Measurements from ENCODE around the gene TWF2.
"Not testable (repeated sequence)": the region's sequence is repeated elsewhere in the genome, so short reads cannot be mapped to it uniquely, and the experiment has no call there.

The TWF2 gene

DNA sequence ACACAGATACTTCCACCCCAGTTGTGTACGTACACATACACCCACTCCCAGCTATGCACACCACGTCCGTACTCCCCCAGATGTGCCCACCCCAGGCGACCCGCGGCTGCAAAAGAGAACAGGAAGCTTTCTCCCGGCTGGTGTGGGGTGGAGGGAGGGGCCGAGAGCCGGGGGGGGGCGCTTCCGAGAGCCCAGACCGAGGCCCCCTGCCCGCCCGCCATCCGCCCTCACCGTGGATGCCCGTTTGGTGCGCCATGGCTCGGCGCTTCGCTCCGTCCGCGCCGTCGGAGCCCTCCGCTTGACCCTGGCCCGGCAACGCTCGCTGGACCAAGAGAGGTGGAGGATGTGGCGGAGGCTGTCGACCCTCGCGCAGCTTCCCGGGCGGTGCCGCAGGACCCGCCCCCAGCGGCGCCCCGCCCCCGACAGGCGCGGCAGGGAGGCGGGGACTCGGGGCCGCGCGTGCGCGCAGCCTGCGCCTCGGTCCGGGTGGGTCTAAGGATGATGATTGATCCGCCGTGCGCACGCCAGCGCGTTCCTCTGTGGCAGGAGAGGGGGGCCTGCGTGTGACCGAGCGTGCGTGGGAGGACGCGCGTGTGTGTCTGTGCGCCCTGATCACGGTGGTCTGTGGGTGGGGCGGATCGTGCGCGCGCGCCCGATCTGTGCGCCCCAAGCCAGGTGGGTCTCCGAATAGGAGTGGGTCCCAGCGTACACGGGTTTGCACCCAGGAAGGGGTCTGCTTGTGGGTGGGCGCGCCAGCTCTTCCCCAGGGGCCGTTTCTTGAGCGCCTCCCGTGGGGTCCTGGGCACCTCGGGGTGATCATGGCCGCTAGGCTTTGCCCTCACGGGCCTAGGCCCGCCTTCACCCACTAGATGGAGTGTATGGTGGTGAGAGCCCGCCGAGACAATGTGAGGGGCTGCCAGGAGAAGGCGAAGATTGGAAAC is at the start of gene TWF2:
TWF2 (minus strand) TSS at position 398 of the 941 bp plus-strand sequence; CDS start at position 256, 142 bp downstream.
- DNase-seq (ENCODE audit: low spot score): peak; percentile 75

DNA sequence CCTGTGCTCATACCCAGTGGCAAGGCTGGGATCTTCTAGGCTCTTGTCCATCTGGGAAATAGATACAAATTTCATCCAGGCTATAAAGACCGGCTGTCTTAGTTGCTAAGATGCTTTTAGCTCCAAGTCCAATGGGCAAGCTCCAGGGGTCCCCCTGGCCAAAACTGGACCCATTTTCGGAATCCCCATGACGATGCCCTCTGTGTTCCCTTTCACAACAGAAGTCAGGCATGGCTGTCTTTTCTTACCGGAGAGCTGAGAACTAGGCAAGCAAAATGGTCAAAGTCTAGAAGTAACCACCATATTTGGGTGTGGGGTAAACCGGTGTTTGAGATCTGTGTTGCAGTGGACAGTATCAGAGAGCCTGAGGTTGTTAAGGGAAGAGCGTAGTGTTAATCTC is 49.7 kb upstream of the TWF2 start:
- no peak for DNase-seq (ENCODE audit: low spot score)

GRCh38 chr3:52286777-52287110 is 47.8 kb upstream of the TWF2 start:
- no peak for DNase-seq (ENCODE audit: low spot score)

GRCh38 chr3:52284051-52284450 is 45.1 kb upstream of the TWF2 start:
- not testable (repeated sequence) for DNase-seq (ENCODE audit: low spot score)

- DNase-seq (ENCODE audit: low spot score): no peak
These were observed 44.3 kb upstream of the TWF2 start for GRCh38 chr3:52283306-52283705.

GRCh38 chr3:52281981-52282801 is 43.2 kb upstream of the TWF2 start:
- no peak for DNase-seq (ENCODE audit: low spot score)

DNA sequence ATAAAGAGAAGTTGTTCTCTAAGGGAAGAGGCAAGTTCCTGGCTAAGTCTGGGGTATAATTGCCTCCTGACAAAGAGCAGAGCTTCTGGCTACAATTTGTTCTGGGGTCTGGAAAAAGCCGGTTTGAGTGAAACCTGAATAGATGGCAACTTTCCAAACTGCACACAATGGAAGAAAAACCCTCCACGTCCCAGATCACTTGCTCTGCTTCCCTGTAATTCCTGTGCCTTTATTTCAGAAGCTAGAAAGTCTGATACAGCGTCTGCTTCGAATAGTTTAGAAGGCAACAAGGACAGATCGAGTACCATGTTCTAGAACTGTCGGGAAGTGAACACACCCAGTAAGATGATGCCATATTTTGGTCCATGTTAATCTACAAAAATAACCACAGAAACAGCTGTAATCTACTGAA is 41.1 kb upstream of the TWF2 start:
- DNase-seq (ENCODE audit: low spot score): no peak

GRCh38 chr3:52279596-52279995 is 40.6 kb upstream of the TWF2 start:
- DNase-seq (ENCODE audit: low spot score): no peak

DNA sequence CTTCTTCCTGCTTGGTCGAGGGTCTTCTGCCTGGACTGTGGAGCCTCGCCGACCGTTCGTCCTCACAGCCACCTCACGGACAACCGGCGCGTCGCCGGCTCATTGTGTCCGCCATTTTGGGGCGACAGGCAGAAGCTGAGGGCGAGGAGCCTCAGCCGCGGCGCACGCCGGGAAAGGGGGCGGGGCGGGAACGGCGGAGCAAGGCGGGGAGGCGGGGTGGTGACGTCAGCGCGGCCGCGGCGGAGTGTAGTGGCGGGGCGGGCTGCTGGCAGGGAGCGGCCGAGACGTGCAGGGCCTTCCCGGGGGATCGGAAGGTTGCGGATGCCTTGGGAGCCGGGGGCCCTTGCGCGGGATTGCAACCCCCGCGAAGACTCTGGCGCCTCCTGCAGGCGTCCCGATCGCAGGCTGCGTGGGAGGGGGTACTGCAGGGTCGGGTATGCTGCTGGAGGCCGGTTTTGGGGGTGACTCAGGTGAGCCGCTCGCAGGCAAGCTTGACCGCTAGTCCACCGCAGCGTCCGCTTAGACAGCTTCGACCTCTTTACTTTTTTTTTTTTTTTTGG is 39.6 kb upstream of the TWF2 start, which contains the start of gene WDR82:
WDR82 (minus strand) TSS at position 140 of the 560 bp plus-strand sequence. CDS start 288 bp downstream, outside the sequence.
- DNase-seq (ENCODE audit: low spot score): peak; percentile 96

DNA sequence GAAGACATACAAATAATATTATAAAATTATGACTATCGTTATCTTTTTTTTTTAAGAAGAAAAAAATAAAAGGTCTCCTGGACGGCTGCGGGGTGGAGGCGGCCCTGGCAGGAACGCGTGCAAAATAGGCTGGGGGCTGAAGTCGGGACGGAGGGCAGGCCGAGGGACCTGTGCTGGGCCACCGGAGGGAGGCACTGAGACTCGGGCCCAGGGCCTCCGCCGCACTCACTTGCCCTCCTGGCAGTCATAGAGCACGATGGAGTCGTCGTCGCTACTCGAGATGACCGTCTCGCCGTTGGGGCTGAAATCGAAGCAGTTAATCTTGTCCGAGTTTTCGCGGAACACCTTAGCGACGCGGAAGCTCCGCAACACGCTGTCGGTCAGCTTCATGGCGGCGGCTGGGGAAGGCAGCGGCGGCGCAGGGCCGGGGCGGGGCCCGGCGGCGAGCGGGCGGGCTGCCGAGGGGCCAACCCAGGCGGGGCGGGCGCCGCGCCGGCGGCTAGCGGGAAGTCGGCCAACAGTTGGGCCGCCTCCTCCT is 39.1 kb upstream of the TWF2 start:
- peak; percentile 74 for DNase-seq (ENCODE audit: low spot score)

DNA sequence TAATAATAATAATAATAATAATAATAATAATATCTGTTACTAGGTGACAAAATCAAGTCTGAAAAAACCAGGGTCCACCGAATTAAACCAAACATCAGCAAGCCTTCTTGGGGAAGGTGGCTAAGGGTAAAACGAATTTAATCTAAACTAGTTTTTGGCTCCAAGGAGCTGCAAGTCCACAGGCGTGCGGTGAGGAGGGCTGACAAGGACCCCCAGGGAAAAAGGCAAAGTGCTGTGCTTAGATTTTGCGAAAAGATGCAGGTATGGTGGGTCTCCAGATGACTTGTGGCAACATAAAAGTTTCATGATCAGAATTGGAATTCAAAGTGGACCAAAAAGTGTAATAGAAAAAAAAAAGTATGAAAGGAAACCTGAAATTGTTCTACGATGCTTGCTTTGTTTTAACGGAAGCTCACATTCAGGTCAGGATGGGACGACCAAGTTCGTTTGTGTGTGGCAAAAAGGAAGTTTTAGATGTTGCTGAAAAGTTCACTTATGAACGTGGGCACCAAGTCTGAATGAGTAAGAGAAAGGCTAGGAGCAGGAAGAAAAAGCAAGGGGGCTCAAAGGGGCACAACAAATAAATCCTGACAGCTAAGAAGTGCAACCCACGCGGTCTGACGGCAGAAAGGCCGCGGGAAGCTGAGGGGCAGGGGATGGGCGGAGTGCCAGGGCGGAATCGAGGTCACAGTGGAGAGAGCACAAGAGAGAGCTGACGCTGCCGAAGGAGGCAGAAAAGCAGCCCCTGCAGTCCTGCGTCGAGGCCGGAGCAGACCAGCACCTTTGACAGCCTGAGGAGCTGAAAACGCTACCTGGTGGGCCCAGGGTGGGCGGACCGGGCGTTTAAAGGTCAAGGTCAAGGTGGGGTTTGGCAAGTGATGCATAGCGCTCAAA is 38.4 kb upstream of the TWF2 start:
- peak; percentile 62 for DNase-seq (ENCODE audit: low spot score)

DNA sequence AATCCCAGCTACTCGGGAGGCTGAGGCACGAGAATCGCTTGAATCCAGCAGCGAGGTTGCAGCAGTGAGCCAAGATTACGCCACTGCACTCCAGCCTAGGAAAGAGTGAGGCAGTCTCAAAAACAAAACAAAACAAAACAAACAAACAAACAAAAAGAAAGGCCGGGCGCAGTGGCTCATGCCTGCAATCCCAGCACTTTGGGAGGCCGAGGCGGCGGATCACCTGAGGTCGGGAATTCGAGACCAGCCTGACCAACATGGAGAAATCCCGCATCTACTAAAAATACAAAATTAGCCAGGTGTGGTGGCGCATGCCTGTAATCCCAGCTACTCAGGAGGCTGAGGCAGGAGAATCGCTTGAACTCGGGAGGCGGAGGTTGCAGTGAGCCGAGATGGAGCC is 35.8 kb upstream of the TWF2 start:
- not testable (repeated sequence) for DNase-seq (ENCODE audit: low spot score)

DNA sequence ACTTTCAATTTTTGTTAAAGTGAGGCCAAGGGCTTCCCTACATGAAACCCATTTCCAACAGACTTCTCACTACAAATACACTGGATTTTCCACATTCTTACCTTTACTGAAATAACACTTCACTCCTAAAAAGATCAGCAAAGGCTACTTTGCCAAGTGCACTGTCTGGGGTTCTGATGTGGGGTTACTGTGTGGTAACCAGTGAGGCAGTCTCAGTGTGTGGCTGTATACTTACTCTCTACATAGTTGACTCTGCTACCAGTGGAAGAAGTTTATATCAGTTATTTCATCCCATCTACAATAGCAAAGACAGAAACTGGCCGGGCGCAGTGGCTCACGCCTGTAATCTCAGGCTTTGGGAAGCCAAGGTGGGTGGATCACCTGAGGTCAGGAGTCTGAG is 33.9 kb upstream of the TWF2 start:
- no peak for DNase-seq (ENCODE audit: low spot score)

- DNase-seq (ENCODE audit: low spot score): not testable (repeated sequence)
These were observed 33.2 kb upstream of the TWF2 start for GRCh38 chr3:52272172-52272571.

DNA sequence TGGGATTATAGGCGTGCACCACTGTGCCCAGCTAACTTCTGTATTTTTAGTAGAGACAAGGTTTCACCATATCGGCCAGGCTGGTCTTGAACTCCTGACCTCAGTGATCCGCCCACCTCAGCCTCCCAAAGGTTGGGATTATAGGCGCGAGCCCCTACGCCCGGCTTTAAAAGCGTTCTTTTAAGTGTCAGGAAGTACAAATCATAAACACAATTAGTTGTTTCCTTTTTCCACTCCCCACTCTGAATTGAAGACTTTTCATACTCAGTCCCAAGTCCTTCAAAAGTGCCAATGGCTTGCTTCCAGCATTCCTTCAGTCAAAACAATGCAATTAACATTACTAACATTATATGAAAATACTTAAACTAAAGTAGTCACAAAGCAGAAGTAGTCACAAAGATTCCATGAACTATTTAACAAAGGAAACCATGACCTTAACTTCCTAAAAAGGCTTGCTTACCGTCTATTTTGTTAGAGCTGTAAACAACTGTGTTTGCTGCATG is 31.3 kb upstream of the TWF2 start:
- no peak for DNase-seq (ENCODE audit: low spot score)

DNA sequence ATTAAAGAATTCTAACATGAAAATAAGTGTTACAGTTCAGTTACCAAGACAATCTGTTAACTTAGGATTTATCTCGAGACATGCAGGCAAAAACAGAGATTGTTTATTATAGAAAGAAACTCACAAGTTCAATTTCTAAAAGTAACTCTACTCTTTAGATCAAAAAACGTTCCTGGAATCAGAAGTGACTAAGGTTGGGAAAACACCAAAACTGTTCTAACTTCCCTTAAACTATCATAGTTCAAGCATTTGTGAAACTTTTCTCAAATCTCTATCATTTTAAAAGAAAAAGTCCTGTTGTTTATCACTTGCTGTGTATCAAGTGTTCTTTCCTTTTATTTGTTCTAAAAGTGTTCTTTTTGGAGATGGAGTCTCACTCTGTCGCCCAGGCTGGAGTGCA is 30.8 kb upstream of the TWF2 start:
- no peak for DNase-seq (ENCODE audit: low spot score)

- no peak for DNase-seq (ENCODE audit: low spot score)
These were observed 29.1 kb upstream of the TWF2 start for GRCh38 chr3:52268036-52268435.

GRCh38 chr3:52265387-52265786 is 26.4 kb upstream of the TWF2 start:
- no peak for DNase-seq (ENCODE audit: low spot score)

- no peak for DNase-seq (ENCODE audit: low spot score)
These were observed 23.5 kb upstream of the TWF2 start for GRCh38 chr3:52262447-52262846.

GRCh38 chr3:52259448-52259847 is 20.5 kb upstream of the TWF2 start:
- no peak for DNase-seq (ENCODE audit: low spot score)

GRCh38 chr3:52259035-52259434 is 20.1 kb upstream of the TWF2 start:
- DNase-seq (ENCODE audit: low spot score): no peak

Measured in hematopoietic multipotent progenitor cell treated with erythropoietin and hydrocortisone succinate and interleukin-3 and kit ligand, for 15 days (in vitro differentiated cells).